KOPT-K1 (cell line): ENCODE data around the gene FAM174B.

Source experiments
- H3K27ac ChIP-seq: fragments of 200-600 bp; sonication (generic); 2 replicates; pipeline ENCODE4 v1.5.1; 2016; ENCODE audit warnings: antibody characterized with exemption, mild to moderate bottlenecking, low read depth, low read length; ENCODE audit not compliant: poor library complexity, severe bottlenecking
- H3K36me3 ChIP-seq: fragments of 200-600 bp; sonication (generic); 2 replicates; pipeline ENCODE4 v1.5.1; 2017; ENCODE audit warnings: antibody characterized with exemption, mild to moderate bottlenecking, low read length, moderate library complexity; ENCODE audit not compliant: insufficient read depth
- H3K9me3 ChIP-seq: fragments of 200-600 bp; sonication (generic); 2 replicates; pipeline ENCODE4 v1.5.1; 2017; ENCODE audit warnings: antibody characterized with exemption, low read length, mild to moderate bottlenecking; ENCODE audit not compliant: insufficient read depth, poor library complexity, severe bottlenecking

Gene FAM174B

DNA sequence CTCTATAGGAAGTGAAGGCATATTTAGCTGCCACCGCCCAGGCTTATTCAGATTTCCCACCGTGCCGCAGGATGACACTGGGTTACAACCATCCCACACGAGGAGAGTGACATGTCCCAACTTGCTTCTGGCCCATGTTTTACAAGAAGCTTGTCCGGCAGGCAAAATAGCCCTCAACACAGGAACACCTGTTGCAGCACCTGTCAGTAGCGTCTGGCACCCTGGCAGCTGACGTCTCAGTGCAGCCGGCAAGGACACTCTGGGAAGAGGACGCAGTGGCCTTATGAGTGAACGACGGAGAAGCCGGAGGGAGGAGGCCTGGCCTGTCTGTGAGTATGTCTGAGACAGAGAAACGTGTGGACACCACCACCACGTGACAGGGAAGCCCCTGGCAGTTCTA lies 32.1 kb downstream of the FAM174B start:
- Histone ChIP-seq H3K9me3 (no peaks in the 10 kb centered on the region), H3K36me3 (no peaks in the 10 kb centered on the region), H3K27ac (no peak overlapping the region)

DNA sequence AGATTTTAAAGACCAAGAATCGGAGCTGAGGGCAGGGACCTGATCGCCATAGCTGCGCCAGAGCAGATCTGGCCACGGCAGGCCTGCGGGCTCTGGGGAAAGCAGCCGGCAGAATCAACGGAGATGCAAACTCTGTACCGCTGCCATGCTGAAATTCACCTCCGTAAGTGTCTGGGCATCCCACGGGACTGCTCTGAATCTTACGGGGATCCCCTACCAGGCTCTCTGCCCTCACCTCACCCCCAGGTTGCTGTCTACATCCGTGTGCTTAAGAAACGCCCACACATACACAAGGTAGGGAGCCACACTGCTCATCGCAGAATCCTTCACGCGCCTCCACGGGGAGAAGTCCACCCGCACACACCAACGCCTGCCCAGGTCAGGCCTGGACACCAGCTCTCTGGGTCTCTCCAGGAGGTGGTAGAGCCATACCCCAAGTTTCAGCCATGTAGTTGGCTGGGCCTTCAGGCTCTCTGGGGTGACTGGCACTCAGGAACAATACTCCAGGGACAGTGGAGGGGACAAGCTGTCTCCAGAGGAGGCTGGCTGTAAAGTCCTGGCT lies 33.5 kb downstream of the FAM174B start:
- H3K27ac ChIP-seq, result no peak overlapping the region
- no peaks in the 10 kb centered on the region for H3K36me3 ChIP-seq
- no peaks in the 10 kb centered on the region for H3K9me3 ChIP-seq

DNA sequence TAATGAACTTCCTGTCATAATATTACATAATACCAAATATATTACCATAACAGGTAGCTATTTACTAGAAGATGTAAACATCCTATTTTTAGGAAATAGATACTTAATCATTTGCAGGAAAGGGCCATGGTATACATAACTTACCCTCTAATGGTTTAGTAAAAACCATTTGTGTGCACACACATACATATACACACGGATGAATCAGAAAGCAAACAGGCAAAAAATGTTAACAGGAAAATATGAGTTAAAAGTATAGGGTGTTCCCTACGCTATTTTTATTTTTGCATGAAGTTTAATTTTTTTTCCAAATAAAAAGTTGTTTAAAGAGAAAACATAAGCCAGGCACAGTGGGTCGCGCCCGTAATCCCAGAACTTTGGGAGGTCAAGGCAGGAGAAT lies 34.6 kb downstream of the FAM174B start:
- Histone ChIP-seq H3K27ac (no peak overlapping the region), H3K9me3 (no peaks in the 10 kb centered on the region), H3K36me3 (no peaks in the 10 kb centered on the region)

DNA sequence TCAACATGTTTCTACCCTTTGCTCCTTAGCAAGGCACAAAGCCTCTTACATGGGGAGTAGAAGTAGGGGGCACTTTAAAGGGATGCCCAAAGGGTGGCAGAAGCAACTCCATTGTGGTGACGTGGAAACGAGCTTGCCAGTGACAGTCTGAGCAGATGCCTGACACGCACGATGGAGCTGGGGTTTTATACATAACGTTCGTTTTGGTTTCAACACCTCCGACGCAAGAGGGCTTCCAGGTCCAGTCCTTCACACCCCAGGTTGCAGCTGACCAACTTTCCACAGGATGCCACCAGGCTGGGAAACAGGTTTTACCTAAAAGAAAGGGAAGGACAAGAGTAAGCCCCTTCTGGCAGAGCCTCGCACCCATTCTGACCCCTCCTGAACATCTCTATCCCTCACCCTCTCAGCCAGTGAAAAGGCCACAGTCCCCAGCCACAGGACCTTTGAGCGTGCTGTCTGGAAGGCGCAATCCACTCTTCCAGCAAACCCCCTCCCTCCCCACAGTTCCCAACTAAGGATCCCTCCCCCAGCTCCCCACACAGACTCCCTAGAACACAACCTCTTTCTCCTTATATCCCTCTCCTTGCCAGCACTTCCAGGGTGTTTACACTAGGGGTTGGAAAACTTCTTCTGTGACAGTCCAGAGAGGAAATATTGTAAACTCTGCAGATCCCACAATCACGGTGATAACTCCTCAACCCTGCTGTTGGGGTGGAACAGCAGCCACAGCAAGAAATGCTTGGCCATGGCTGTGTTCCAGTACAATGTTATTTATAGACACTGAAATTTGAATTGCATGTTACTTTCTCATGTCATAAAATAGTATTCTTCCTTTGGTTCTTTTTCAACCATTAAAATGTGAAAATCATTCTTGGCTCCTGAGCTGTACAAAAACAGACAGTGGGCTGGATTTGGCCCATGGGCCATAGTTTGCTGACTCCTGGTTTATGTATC lies 36.2 kb downstream of the FAM174B start:
- Histone ChIP-seq H3K27ac (no peak overlapping the region), H3K9me3 (no peaks in the 10 kb centered on the region), H3K36me3 (no peaks in the 10 kb centered on the region)

DNA sequence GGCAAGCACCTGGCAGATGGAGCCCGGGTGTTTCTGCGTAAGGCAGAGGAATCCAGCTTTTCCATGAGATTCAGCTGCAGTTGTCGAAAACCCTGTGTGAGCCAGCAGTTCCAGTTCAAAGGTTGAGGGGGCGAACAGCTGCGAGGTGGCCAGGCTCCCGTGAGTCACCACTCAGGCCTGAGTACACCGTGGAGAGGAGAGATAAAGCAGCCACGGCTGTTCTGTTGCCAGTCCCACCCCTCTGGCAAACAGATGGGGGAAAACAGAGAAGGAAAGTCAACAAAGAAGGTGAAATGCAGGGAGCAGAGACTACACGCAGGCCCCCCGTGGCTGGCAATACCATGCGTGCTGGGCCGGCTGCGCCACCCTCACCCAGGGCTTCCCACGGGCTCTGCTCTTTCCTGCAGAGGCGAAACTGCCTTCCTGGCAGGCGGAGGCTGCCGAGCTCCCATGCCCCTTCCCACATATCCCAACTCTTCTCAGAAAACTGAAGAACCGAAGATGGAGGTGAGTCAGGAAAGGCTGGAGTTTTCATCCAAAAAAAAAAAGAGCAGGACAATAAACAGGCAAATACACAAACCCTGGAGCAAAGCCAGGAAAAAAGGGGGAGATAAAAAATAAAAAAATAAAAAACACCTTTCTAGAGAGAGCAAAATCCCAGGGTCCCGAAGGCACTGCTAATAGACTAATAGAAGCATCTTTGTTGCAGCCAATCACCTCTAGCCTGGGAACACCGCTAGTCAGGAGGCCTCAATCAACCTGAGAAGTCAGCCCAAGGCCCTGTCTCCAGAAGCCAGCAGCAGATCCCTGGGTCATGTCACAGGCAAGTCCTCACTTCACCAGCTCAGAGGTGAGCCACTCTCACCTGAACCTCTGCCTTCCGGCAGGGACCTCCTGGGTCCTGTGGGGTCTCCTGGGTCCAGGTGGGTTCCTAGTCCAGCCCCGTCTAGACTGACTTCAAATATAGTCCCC lies 37.7 kb downstream of the FAM174B start:
- Histone ChIP-seq H3K36me3 (no peaks in the 10 kb centered on the region), H3K27ac (no peak overlapping the region), H3K9me3 (no peaks in the 10 kb centered on the region)

DNA sequence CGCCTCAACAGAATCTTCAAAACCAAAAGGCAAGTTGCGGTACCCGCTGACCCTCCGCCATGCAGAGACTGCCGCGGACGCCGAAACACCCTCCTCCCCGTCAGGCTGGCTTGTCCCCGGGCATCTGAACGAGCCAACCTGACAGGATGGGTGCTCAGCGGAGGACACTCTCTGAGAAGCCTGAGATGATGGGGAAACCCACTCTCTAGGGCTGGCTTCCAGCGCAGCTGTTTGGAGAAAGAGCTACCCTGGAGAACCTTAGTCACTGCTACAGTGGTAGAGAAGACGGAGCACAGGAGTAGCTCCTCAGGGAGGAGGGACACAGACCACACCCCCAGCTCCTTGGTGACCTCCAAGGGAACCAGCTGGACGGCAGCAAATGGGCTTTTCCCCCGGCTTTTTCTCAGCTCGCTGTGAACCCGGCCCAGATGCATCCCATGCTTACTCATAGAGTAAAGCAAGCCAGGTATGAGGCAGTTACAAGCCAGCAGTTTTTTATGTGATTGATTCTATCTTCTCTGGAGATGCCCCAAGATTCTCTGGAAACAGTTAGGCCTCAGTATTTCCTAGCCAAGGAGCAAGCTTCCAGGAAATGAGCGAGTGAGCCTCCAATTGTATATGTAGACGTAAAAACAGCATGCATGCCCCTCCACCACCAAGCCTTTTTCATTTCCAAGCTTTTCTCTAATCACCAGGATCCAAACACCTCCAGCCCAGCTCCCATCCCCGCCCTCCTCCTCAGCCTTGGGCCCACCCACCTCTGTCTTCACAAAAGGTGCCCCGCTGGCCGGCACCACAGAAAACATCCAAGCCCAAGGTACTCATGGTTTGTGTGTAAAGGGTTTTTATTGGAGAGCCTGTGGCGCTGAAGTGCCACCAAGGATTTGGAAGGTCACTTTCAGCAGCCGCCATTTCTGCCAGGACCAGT lies 38.7 kb downstream of the FAM174B start:
- no peak overlapping the region for H3K27ac ChIP-seq
- no peaks in the 10 kb centered on the region for H3K36me3 ChIP-seq
- no peaks in the 10 kb centered on the region for H3K9me3 ChIP-seq

DNA sequence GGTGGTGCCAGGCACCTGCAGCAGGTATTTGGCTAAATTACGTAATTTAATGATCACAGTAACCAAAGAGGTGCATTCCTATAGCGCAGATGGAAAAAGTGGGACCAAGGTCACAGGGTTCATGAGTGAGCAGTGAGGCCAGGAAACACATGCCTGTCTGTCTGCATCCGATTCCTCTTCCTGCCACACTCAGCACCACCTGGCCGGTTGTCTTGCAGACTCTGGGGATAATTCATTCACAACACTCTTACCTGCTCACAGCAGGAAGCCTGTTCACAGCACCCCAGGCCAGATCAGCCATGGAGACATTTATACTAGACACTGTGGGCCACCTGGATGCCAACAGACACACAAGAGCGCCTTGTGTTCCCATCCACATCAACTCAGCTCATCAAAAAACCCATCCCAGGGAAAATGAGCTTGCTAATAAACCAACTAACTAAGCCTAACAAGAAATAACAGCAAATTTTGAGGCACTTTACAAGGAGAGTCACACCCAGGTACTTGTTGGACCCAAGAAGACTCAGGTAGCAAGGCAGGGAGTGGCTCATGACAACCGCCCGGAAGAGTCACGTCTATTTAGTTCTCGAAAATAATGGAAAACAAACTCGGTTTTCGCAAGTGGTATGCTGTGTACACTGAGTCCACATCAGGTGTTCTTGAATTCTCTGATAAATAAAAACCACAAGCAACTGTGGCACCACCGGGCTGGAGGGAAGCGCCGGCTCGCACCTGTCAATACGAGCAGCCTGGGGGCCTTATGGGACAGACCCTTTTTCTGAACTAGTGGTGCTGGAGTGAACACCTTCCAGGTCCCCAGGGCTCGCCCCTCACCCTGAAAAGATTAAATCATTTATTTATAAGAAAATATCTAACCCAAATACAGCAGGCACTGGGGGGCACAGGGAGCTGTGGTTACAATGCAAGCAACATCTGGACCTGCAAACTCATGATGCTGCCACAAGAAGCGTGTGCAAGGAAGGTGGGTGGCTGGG lies 40.5 kb downstream of the FAM174B start:
- Histone ChIP-seq H3K27ac (no peak overlapping the region), H3K36me3 (no peaks in the 10 kb centered on the region), H3K9me3 (no peaks in the 10 kb centered on the region)

DNA sequence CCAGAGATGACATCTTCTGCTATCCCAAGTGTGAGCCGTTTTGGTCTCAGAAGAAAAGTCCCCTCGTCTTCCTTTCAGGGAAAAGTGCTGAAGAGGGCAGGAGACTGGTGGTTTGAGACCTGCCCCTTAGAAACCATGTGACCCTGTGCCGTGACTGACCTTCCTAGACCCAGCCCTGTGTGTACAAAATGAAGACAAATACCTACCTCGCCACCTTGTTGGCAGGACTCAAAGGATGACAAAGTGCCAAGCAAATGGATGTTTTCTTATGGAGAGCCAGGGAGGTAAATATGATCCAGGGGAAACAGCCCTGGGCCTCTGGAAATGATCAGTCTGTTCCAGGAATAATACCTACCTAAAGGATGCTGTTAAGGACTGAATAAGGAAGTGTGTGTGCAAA lies 41.3 kb downstream of the FAM174B start:
- Histone ChIP-seq H3K9me3 (no peaks in the 10 kb centered on the region), H3K27ac (no peak overlapping the region), H3K36me3 (no peaks in the 10 kb centered on the region)

DNA sequence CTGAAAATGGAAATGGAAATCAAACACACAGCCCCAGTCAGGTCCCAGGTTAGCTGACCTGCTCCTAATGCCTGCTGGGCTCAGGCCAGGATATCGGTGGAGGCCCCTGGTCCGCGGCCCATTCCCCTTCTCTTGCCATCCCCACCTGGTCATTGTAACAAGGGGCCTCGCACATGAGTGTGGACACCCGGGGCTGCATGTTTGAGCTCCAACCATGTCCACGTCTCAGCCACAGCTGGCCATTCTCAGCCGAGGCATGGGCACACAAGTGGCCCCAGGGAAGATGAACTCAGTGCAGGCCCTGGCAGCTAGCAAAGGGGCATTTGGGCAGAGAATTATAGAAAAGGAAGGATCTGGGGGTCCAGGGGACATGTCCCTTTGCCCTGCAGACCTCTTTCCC lies 41.7 kb downstream of the FAM174B start:
- Histone ChIP-seq H3K27ac (no peak overlapping the region), H3K36me3 (no peaks in the 10 kb centered on the region), H3K9me3 (no peaks in the 10 kb centered on the region)

DNA sequence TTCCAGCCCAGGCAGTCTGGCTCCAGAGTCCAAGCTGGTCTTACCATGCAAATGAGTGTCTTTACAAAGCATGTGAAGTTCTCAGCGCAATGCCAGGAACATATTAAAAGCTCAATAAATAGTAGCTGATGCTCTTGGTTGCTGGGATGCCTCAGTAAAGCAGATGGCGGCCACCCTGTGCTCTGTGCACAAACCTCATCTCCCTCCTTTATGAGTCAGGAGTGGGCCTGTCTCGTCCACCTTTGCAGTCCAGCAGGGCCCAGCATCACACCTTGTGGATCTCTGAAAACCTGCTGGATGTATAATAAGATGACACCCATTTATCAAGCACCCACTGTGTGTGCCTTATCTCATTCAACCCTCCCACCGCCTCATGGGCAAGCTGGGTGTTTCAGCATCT lies 42.7 kb downstream of the FAM174B start:
- H3K27ac ChIP-seq, result no peak overlapping the region
- H3K9me3 ChIP-seq, result no peaks in the 10 kb centered on the region
- H3K36me3 ChIP-seq, result no peaks in the 10 kb centered on the region

DNA sequence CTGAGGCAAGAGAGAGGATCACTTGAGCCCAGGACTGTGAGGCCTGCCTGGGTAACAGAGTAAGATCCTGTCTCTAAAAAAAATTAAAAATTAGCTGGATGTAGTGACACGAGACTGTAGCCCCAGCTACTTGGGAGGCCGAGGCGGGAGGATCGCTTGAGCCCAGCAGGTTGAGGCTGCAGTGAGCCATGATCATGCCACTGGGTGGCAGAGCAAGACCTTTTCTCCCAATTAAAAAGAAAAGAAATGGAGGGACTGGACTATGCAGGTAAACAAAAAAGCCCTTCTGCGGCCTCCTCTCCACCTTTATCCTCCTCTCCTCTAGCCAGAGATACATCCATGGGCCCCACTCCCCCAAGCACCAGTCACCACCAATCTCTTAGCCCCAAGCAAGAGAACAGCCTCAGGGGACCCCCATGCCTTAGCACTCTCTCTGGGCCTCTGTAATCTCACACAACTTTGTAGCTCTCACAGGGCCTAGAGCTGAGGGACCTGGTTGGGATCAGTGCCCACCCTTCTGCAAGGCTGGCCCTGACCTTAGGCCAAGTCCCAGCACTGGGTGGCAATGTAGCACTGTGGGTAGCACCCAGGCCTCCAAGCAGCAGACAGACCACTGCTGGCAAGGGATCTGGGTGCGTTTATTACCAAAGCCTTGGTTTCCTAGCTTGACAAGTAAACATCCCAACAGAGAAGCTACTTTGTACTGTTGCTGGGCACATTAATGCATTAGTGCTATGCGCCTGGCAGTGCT lies 43.4 kb downstream of the FAM174B start:
- H3K27ac ChIP-seq, result no peak overlapping the region
- no peaks in the 10 kb centered on the region for H3K36me3 ChIP-seq

DNA sequence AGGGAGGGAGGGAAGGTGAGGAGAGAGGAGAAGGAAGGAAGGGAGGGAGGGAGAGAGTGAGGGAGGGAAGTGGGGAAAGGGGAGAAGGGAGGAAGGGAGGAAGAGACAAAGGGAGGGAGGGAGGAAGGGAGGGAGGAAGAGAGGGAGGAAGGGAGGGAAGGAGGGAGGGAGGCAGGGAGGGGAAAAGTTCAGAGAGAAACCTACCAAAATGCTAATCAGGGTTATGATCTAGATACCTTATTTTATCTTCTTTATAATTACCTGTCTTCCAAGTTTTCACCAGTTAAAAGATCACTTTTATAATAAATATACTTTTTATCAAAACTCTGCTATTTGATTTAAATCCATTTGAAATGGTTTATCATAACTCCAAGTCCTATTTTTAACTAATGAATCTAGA lies 44.4 kb downstream of the FAM174B start:
- no peaks in the 10 kb centered on the region for H3K36me3 ChIP-seq
- no peaks in the 10 kb centered on the region for H3K9me3 ChIP-seq
- no peak overlapping the region for H3K27ac ChIP-seq

More for the DNA sequence above, 43.4 kb downstream of the FAM174B start:
- no peaks in the 10 kb centered on the region for H3K9me3 ChIP-seq

DNA sequence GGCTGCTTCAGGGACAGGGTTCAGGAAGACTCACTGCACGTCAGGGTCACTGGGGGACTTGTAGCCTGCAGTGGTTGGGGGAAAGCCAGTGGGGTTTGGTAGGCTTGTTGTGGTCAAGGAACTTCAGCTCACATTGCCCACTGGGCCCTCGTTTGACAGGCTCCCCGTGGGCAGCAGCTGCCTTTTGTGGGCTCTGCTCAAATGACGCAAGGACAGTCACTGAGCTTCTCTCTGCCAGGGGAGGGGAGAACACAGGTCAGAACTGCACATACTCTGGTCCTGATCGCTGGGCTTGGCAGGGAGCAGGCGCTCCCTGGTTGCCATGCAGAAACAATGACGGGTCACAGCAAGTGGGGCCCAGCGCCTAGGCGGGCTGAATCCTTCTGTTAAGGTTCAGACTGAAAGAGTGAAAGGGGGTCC lies 45.5 kb downstream of the FAM174B start:
- H3K36me3 ChIP-seq, result no peaks in the 10 kb centered on the region
- H3K27ac ChIP-seq, result no peak overlapping the region
- no peaks in the 10 kb centered on the region for H3K9me3 ChIP-seq
